Measurements from ENCODE around the gene MPO. TPM values are rescaled to one million over a fixed set of nuclear protein-coding genes. Genes with fewer than 3 reads are reported as not detected.

MPO gene
- total RNA-seq, 4 donors from 2014 or later, result 0.18 to 0.32 (median 0.31) TPM; not detected in 1

DNA sequence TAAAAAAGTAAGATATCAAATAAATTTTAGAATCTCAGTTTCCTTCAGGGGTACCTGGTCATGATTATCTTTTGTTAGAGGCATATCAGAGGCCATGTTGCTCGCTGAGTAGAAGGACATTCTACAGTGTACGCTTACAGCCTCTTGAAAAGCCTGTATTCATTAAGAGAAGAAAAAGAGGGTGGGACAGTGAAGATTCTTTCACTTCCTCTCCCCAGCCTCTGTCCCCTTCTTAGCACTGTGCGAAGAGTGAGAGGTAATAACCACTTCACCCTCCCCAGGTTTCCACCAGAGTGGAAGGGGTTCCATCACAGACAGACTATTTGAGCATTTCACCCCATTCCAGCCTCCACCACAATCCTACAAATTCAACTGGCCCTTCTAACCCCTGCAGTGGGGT is 47.2 kb downstream of the MPO start:
- H3K9me3 ChIP-seq, result no peaks in the 10 kb centered on the region
- DNase-seq, result no peak
- intact Hi-C loops (cut with DNase I; ENCODE audit: low total_unique reads) (no loop called here), in situ Hi-C loops (cut with MboI; ENCODE audit: low sequenced_read_pairs in 4 of 4) (no loop called here)
- H3K4me1 ChIP-seq, result no peaks in the 10 kb centered on the region
- H3K27me3 ChIP-seq, result peaks cover 0 to 16% (median 12%) of the 10 kb centered on the region in 3 donors
- TF ChIP-seq, protein P1, sequence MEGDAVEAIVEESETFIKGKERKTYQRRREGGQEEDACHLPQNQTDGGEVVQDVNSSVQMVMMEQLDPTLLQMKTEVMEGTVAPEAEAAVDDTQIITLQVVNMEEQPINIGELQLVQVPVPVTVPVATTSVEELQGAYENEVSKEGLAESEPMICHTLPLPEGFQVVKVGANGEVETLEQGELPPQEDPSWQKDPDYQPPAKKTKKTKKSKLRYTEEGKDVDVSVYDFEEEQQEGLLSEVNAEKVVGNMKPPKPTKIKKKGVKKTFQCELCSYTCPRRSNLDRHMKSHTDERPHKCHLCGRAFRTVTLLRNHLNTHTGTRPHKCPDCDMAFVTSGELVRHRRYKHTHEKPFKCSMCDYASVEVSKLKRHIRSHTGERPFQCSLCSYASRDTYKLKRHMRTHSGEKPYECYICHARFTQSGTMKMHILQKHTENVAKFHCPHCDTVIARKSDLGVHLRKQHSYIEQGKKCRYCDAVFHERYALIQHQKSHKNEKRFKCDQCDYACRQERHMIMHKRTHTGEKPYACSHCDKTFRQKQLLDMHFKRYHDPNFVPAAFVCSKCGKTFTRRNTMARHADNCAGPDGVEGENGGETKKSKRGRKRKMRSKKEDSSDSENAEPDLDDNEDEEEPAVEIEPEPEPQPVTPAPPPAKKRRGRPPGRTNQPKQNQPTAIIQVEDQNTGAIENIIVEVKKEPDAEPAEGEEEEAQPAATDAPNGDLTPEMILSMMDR (IDR thresholded peaks at IDR 0.05 in 4 of 5, conservative IDR thresholded peaks at IDR 0.05 in 1 of 5), result no peak
- TF ChIP-seq POLR2A (IDR thresholded peaks at IDR 0.05), result no peak
- H3K27ac ChIP-seq, result no peak overlapping the region
- H3K4me3 ChIP-seq, result no peak overlapping the region
- H3K36me3 ChIP-seq, result no peaks in the 10 kb centered on the region
- ATAC-seq, result no peak

DNA sequence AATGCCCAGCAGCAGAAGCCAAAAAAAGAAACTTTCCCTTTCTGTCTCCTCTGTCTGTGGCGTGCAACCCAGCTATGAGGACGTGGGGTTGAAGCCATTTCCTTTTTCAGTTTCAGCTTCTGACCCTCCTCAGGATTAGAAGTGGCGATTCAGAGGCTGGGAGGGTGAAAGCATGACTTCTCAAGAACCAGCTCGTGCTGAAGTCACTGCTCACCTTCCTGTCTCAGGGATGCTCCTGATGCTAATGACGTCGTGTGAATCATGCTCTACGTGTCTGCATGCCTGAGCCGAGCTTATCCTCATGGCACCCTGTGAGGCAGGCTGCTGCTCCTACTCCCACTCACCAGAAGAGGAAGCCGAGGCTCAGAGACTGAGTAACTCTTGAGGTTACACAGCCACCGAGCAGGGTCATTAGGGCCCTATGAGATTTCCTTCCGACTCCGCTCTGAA is 48.0 kb downstream of the MPO start:
- intact Hi-C loops (cut with DNase I; ENCODE audit: low total_unique reads), result no loop called here
- no peak for TF ChIP-seq POLR2A (IDR thresholded peaks at IDR 0.05)
- in situ Hi-C loops (cut with MboI; ENCODE audit: low sequenced_read_pairs in 4 of 4), result no loop called here
- H3K4me3 ChIP-seq, result no peak overlapping the region
- DNase-seq (no peak), ATAC-seq (no peak)
- H3K27ac ChIP-seq, result no peak overlapping the region
- no peaks in the 10 kb centered on the region for H3K4me1 ChIP-seq
- no peaks in the 10 kb centered on the region for H3K36me3 ChIP-seq
- H3K27me3 ChIP-seq, result peaks cover 0 to 16% (median 12%) of the 10 kb centered on the region in 3 donors
- no peaks in the 10 kb centered on the region for H3K9me3 ChIP-seq

DNA sequence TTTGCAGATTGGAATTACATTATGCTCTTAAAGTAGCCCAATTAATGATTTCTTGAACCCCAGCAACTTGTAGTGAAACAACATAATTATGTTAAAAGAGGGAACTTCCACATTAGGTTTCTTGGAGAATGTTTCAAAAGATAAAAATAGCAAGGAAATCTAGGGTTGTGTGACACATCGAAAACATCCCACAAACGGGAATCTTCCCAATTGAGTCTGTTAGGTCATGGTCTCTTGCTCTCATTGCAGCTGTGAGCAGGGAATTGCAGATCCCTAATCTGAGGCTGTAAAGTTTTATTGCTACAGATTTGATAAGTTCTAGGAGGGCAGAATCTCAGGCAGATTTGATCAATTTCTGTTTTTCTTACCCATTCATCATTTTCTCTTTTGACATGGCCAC is 49.1 kb downstream of the MPO start:
- intact Hi-C loops (cut with DNase I; ENCODE audit: low total_unique reads), result no loop called here
- Histone ChIP-seq H3K36me3 (no peaks in the 10 kb centered on the region), H3K9me3 (no peaks in the 10 kb centered on the region), H3K4me3 (no peak overlapping the region), H3K4me1 (no peaks in the 10 kb centered on the region), H3K27me3 (peaks cover 0 to 16% (median 12%) of the 10 kb centered on the region in 3 donors), H3K27ac (no peak overlapping the region)
- in situ Hi-C loops (cut with MboI; ENCODE audit: low sequenced_read_pairs in 4 of 4), result no loop called here
- TF ChIP-seq, protein P1 (IDR thresholded peaks at IDR 0.05 in 4 of 5, conservative IDR thresholded peaks at IDR 0.05 in 1 of 5), result no peak
- TF ChIP-seq POLR2A (IDR thresholded peaks at IDR 0.05), result no peak
- ATAC-seq (no peak), DNase-seq (no peak)

DNA sequence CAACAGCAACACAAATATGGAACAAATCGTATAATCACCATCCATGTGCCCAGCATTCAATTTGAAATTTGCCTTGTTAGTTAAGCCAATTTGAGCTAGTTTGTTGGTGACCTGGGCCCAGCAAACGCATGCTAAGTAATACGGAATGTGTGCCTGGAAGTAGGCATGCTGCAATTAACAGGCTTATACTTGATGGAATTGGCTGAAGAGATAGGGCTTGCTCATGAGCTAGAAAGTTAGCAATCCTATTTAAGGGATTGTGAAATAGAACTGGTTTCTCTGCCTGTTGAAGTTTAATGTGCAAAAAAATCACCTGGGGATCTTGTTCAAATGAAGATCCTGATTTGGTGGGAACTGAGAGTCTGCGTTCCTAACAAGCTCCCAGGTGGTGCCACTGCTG is 50.9 kb downstream of the MPO start:
- no peak for TF ChIP-seq POLR2A (IDR thresholded peaks at IDR 0.05)
- TF ChIP-seq, protein P1 (IDR thresholded peaks at IDR 0.05 in 4 of 5, conservative IDR thresholded peaks at IDR 0.05 in 1 of 5), result no peak
- Histone ChIP-seq H3K36me3 (no peaks in the 10 kb centered on the region), H3K4me3 (no peak overlapping the region), H3K9me3 (no peaks in the 10 kb centered on the region), H3K4me1 (no peaks in the 10 kb centered on the region), H3K27ac (no peak overlapping the region), H3K27me3 (peaks cover 0 to 10% (median 0%) of the 10 kb centered on the region in 3 donors)
- intact Hi-C loops (cut with DNase I; ENCODE audit: low total_unique reads), result no loop called here
- no peak for ATAC-seq
- DNase-seq, result no peak
- in situ Hi-C loops (cut with MboI; ENCODE audit: low sequenced_read_pairs in 4 of 4), result no loop called here

DNA sequence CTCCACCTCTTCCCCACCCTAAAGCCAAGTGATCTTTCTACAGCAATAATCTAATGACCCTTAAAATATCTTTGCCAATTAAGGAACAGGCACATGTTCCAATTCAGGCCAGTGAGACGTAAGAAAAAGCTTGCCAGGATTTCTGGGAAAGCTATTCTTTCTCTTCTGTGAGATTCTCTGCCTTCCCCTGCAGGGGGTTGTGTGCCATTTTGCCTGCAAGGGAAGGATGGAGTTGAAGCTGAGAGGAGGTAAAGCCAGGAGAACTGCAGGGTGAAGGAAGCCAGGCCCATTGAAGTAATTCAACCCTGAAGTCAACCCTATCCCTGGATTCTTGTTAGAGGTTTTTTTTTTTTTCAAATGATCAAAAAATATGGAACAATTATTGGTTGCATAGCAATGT is 51.4 kb downstream of the MPO start:
- in situ Hi-C loops (cut with MboI; ENCODE audit: low sequenced_read_pairs in 4 of 4), result no loop called here

More for the DNA sequence above, 51.4 kb downstream of the MPO start:
- Histone ChIP-seq H3K36me3 (no peaks in the 10 kb centered on the region), H3K27me3 (peaks cover 0 to 7% (median 0%) of the 10 kb centered on the region in 3 donors), H3K4me3 (no peak overlapping the region), H3K4me1 (no peaks in the 10 kb centered on the region), H3K27ac (no peak overlapping the region), H3K9me3 (no peaks in the 10 kb centered on the region)
- no peak for DNase-seq
- no peak for ATAC-seq
- TF ChIP-seq POLR2A (IDR thresholded peaks at IDR 0.05), result no peak
- TF ChIP-seq, protein P1 (IDR thresholded peaks at IDR 0.05 in 4 of 5, conservative IDR thresholded peaks at IDR 0.05 in 1 of 5), result no peak
- intact Hi-C loops (cut with DNase I; ENCODE audit: low total_unique reads), result no loop called here
